Breast epithelium (tissue), 3 donors: ENCODE data around the gene GRM4.

ENCODE experiments used
- POLR2A ChIP-seq: fragments of 450-650 bp; IDR thresholded peaks from one replicate; pipeline ENCODE4 v1.6.1; 2016; ENCODE audit warnings: antibody characterized with exemption, mild to moderate bottlenecking, moderate library complexity
- POLR2AphosphoS5 ChIP-seq, 3 donors: sonication (generic); formaldehyde crosslinking; IDR thresholded peaks; one replicate each; pipeline ENCODE4 v1.6.1; 2017; ENCODE audit warnings: antibody characterized with exemption in 3 of 3
- TF ChIP-seq, protein P1 (sequence below), 3 donors: fragments of 450-650 bp; IDR thresholded peaks; one replicate each; pipeline ENCODE4 v1.5.1; 2016 to 2017; ENCODE audit warnings: antibody characterized with exemption in 3 of 3, mild to moderate bottlenecking in 3 of 3, moderate library complexity in 3 of 3

DNA sequence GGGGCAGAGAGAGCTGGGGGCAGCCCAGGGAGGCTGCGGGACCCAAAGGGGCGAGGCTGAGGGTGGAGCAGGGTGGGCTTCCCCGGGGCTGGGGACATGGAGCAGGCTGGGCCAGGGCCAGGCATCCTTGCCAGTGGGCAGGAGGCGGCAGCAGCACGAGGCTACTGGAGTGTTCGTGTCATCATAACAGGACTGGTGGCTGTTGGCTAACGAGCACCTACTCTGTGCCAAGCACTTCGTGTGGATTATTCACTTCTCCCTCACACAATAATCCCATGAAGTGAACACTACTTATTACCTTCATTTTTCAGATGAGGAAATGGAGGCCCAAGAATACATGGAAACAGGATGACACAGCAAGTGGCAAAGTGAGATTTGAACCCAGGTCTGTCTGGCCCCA is 41.7 kb downstream of the GRM4 start:
- TF ChIP-seq, protein P1, sequence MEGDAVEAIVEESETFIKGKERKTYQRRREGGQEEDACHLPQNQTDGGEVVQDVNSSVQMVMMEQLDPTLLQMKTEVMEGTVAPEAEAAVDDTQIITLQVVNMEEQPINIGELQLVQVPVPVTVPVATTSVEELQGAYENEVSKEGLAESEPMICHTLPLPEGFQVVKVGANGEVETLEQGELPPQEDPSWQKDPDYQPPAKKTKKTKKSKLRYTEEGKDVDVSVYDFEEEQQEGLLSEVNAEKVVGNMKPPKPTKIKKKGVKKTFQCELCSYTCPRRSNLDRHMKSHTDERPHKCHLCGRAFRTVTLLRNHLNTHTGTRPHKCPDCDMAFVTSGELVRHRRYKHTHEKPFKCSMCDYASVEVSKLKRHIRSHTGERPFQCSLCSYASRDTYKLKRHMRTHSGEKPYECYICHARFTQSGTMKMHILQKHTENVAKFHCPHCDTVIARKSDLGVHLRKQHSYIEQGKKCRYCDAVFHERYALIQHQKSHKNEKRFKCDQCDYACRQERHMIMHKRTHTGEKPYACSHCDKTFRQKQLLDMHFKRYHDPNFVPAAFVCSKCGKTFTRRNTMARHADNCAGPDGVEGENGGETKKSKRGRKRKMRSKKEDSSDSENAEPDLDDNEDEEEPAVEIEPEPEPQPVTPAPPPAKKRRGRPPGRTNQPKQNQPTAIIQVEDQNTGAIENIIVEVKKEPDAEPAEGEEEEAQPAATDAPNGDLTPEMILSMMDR (IDR thresholded peaks at IDR 0.05) = no peak
- no peak for TF ChIP-seq POLR2A
- TF ChIP-seq POLR2AphosphoS5 (IDR thresholded peaks at IDR 0.05) = no peak
